Measurements from ENCODE around the gene WNT3.

DNA sequence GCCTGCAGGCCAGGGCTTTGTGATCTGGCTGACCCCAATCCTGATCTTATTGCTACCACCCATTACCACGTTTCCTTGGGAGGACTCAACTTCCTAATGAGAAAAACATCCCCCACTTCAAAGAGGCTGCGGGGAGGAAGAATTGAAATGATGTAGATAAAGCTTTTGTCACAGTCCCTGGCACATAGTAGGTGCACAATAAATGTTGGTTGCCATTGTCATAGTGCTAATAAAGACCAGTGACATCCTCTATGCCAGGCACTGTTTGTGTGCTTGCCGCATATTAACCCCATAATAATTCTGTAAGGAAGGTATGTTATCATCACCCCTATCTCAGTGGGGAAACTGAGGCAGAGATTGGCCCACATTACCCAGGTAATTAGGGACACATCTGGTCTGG, 22.4 kb downstream of the WNT3 start:
- TF ChIP-seq ZSCAN29 (IDR thresholded peaks at IDR 0.05): no peak
- TF ChIP-seq ZZZ3 (IDR thresholded peaks at IDR 0.05; ENCODE audit: control insufficient read depth, insufficient read length, low read depth): no peak
- TF ChIP-seq, protein P1, sequence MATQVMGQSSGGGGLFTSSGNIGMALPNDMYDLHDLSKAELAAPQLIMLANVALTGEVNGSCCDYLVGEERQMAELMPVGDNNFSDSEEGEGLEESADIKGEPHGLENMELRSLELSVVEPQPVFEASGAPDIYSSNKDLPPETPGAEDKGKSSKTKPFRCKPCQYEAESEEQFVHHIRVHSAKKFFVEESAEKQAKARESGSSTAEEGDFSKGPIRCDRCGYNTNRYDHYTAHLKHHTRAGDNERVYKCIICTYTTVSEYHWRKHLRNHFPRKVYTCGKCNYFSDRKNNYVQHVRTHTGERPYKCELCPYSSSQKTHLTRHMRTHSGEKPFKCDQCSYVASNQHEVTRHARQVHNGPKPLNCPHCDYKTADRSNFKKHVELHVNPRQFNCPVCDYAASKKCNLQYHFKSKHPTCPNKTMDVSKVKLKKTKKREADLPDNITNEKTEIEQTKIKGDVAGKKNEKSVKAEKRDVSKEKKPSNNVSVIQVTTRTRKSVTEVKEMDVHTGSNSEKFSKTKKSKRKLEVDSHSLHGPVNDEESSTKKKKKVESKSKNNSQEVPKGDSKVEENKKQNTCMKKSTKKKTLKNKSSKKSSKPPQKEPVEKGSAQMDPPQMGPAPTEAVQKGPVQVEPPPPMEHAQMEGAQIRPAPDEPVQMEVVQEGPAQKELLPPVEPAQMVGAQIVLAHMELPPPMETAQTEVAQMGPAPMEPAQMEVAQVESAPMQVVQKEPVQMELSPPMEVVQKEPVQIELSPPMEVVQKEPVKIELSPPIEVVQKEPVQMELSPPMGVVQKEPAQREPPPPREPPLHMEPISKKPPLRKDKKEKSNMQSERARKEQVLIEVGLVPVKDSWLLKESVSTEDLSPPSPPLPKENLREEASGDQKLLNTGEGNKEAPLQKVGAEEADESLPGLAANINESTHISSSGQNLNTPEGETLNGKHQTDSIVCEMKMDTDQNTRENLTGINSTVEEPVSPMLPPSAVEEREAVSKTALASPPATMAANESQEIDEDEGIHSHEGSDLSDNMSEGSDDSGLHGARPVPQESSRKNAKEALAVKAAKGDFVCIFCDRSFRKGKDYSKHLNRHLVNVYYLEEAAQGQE (IDR thresholded peaks at IDR 0.05; ENCODE audit: low read depth, low read length): no peak
- TF ChIP-seq DPF2 (IDR thresholded peaks at IDR 0.05): no peak
- TF ChIP-seq, protein P2, sequence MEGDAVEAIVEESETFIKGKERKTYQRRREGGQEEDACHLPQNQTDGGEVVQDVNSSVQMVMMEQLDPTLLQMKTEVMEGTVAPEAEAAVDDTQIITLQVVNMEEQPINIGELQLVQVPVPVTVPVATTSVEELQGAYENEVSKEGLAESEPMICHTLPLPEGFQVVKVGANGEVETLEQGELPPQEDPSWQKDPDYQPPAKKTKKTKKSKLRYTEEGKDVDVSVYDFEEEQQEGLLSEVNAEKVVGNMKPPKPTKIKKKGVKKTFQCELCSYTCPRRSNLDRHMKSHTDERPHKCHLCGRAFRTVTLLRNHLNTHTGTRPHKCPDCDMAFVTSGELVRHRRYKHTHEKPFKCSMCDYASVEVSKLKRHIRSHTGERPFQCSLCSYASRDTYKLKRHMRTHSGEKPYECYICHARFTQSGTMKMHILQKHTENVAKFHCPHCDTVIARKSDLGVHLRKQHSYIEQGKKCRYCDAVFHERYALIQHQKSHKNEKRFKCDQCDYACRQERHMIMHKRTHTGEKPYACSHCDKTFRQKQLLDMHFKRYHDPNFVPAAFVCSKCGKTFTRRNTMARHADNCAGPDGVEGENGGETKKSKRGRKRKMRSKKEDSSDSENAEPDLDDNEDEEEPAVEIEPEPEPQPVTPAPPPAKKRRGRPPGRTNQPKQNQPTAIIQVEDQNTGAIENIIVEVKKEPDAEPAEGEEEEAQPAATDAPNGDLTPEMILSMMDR (IDR thresholded peaks at IDR 0.05 in 2 of 3, conservative IDR thresholded peaks at IDR 0.05 in 1 of 3; ENCODE audit: control insufficient read depth in 2 of 3, extremely low read depth in 1 of 3, insufficient read depth in 1 of 3, low read depth in 3 of 3, low read length in 3 of 3): no peak
- TF ChIP-seq KDM1A (IDR thresholded peaks at IDR 0.05; ENCODE audit: borderline replicate concordance): no peak
- TF ChIP-seq, protein P3, sequence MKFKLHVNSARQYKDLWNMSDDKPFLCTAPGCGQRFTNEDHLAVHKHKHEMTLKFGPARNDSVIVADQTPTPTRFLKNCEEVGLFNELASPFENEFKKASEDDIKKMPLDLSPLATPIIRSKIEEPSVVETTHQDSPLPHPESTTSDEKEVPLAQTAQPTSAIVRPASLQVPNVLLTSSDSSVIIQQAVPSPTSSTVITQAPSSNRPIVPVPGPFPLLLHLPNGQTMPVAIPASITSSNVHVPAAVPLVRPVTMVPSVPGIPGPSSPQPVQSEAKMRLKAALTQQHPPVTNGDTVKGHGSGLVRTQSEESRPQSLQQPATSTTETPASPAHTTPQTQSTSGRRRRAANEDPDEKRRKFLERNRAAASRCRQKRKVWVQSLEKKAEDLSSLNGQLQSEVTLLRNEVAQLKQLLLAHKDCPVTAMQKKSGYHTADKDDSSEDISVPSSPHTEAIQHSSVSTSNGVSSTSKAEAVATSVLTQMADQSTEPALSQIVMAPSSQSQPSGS (IDR thresholded peaks at IDR 0.05; ENCODE audit: low read length): no peak
- no peak for TF ChIP-seq NFIC (IDR thresholded peaks at IDR 0.05; ENCODE audit: low read depth, low read length)
- no peak for TF ChIP-seq EP300 (IDR thresholded peaks at IDR 0.05; ENCODE audit: borderline replicate concordance in 1 of 2, control insufficient read depth in 1 of 2, low read depth in 2 of 2, low read length in 2 of 2)
- TF ChIP-seq, protein P4, sequence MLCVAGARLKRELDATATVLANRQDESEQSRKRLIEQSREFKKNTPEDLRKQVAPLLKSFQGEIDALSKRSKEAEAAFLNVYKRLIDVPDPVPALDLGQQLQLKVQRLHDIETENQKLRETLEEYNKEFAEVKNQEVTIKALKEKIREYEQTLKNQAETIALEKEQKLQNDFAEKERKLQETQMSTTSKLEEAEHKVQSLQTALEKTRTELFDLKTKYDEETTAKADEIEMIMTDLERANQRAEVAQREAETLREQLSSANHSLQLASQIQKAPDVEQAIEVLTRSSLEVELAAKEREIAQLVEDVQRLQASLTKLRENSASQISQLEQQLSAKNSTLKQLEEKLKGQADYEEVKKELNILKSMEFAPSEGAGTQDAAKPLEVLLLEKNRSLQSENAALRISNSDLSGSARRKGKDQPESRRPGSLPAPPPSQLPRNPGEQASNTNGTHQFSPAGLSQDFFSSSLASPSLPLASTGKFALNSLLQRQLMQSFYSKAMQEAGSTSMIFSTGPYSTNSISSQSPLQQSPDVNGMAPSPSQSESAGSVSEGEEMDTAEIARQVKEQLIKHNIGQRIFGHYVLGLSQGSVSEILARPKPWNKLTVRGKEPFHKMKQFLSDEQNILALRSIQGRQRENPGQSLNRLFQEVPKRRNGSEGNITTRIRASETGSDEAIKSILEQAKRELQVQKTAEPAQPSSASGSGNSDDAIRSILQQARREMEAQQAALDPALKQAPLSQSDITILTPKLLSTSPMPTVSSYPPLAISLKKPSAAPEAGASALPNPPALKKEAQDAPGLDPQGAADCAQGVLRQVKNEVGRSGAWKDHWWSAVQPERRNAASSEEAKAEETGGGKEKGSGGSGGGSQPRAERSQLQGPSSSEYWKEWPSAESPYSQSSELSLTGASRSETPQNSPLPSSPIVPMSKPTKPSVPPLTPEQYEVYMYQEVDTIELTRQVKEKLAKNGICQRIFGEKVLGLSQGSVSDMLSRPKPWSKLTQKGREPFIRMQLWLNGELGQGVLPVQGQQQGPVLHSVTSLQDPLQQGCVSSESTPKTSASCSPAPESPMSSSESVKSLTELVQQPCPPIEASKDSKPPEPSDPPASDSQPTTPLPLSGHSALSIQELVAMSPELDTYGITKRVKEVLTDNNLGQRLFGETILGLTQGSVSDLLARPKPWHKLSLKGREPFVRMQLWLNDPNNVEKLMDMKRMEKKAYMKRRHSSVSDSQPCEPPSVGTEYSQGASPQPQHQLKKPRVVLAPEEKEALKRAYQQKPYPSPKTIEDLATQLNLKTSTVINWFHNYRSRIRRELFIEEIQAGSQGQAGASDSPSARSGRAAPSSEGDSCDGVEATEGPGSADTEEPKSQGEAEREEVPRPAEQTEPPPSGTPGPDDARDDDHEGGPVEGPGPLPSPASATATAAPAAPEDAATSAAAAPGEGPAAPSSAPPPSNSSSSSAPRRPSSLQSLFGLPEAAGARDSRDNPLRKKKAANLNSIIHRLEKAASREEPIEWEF (IDR thresholded peaks at IDR 0.05; ENCODE audit: insufficient replicate concordance, low read depth, low read length): no peak
- TF ChIP-seq FOXM1 (IDR thresholded peaks at IDR 0.05; ENCODE audit: low read depth, low read length): no peak
- TF ChIP-seq KAT2A (conservative IDR thresholded peaks at IDR 0.05; ENCODE audit: control insufficient read depth, low read depth, low read length): no peak
- TF ChIP-seq, protein P5, sequence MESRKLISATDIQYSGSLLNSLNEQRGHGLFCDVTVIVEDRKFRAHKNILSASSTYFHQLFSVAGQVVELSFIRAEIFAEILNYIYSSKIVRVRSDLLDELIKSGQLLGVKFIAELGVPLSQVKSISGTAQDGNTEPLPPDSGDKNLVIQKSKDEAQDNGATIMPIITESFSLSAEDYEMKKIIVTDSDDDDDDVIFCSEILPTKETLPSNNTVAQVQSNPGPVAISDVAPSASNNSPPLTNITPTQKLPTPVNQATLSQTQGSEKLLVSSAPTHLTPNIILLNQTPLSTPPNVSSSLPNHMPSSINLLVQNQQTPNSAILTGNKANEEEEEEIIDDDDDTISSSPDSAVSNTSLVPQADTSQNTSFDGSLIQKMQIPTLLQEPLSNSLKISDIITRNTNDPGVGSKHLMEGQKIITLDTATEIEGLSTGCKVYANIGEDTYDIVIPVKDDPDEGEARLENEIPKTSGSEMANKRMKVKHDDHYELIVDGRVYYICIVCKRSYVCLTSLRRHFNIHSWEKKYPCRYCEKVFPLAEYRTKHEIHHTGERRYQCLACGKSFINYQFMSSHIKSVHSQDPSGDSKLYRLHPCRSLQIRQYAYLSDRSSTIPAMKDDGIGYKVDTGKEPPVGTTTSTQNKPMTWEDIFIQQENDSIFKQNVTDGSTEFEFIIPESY (IDR thresholded peaks at IDR 0.05): no peak

Measured in GM12878 (cell line).